Choroid plexus epithelial cell (primary cell): Measurements from ENCODE around the gene C2orf78.
"Not testable (repeated sequence)": the region's sequence is repeated elsewhere in the genome, so short reads cannot be mapped to it uniquely, and the experiment has no call there.

Source experiments
- DNase-seq: peaks from one replicate; pipeline ENCODE4 v3.0.0-alpha.2; 2010; ENCODE audit warnings: low read depth
- H3K4me3 ChIP-seq: 2 replicates; pipeline ENCODE4 v1.5.1; 2011; ENCODE audit warnings: low read depth, mild to moderate bottlenecking, control low read depth, low read length, moderate library complexity
- CTCF ChIP-seq: conservative IDR thresholded peaks from 2 replicates; pipeline ENCODE4 v1.5.1; 2011; ENCODE audit warnings: low read depth, mild to moderate bottlenecking, control low read depth, inconsistent platforms, low read length, moderate library complexity

C2orf78 gene

GRCh38 chr2:73766994-73767393 is 17.0 kb upstream of the C2orf78 start:
- no peak for TF ChIP-seq CTCF
- H3K4me3 ChIP-seq, result no peak overlapping the region
- DNase-seq, result no peak

GRCh38 chr2:73770725-73771124 is 13.3 kb upstream of the C2orf78 start:
- no peak for DNase-seq
- H3K4me3 ChIP-seq, result no peak overlapping the region
- TF ChIP-seq CTCF, result no peak

GRCh38 chr2:73772819-73773218 is 11.2 kb upstream of the C2orf78 start:
- H3K4me3 ChIP-seq, result no peak overlapping the region

GRCh38 chr2:73776381-73776780 is 7.6 kb upstream of the C2orf78 start:
- no peak for TF ChIP-seq CTCF
- peak; percentile 20 for DNase-seq
- H3K4me3 ChIP-seq, result no peak overlapping the region

More at GRCh38 chr2:73772819-73773218, 11.2 kb upstream of the C2orf78 start:
- no peak for DNase-seq
- no peak for TF ChIP-seq CTCF

GRCh38 chr2:73776869-73777519 is 7.0 kb upstream of the C2orf78 start:
- TF ChIP-seq CTCF, result no peak
- H3K4me3 ChIP-seq, result no peak overlapping the region
- peak; percentile 69 for DNase-seq

GRCh38 chr2:73778867-73779466 is 5.0 kb upstream of the C2orf78 start:
- not testable (repeated sequence) for DNase-seq

GRCh38 chr2:73779467-73780236 is 4.3 kb upstream of the C2orf78 start, which contains the start of gene DUSP11:
DUSP11 (minus strand) TSS chr2:73780103; CDS start chr2:73779974, 129 bp downstream.
- H3K4me3 ChIP-seq, result peak within 1 kb of the TSS; percentile 93

More at GRCh38 chr2:73778867-73779466, 5.0 kb upstream of the C2orf78 start:
- H3K4me3 ChIP-seq, result peak overlapping the region; percentile 93

More at GRCh38 chr2:73779467-73780236, 4.3 kb upstream of the C2orf78 start, which contains the start of gene DUSP11:
- peak; percentile 92 for TF ChIP-seq CTCF
- peak; percentile 96 for DNase-seq
